ENCODE results near the gene GABPB1.

DNA sequence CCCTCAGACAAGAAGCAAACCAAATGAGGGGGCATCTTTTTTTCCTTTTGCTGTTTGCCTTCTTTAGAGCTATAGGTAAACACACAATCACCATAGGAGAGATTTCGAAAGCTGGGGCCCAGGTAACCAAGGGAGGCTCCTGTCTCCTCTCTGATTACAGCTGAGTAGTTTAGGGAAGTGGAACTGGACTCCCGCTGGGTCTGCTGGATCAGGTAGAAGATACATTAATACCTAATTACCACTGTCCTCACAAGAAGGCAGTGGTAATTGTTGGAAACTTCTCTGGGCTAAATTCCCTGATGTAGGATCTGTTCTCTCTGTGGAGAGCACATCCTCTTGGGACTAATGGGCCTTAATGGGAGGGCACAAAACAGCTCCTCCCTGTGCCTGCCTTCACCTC is 122.2 kb downstream of the GABPB1 start:
- TF ChIP-seq, protein P1, sequence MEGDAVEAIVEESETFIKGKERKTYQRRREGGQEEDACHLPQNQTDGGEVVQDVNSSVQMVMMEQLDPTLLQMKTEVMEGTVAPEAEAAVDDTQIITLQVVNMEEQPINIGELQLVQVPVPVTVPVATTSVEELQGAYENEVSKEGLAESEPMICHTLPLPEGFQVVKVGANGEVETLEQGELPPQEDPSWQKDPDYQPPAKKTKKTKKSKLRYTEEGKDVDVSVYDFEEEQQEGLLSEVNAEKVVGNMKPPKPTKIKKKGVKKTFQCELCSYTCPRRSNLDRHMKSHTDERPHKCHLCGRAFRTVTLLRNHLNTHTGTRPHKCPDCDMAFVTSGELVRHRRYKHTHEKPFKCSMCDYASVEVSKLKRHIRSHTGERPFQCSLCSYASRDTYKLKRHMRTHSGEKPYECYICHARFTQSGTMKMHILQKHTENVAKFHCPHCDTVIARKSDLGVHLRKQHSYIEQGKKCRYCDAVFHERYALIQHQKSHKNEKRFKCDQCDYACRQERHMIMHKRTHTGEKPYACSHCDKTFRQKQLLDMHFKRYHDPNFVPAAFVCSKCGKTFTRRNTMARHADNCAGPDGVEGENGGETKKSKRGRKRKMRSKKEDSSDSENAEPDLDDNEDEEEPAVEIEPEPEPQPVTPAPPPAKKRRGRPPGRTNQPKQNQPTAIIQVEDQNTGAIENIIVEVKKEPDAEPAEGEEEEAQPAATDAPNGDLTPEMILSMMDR (IDR thresholded peaks at IDR 0.05) = no peak
- TF ChIP-seq POLR2A (IDR thresholded peaks at IDR 0.05) = no peak
